Fibroblast of skin of abdomen (primary cell): ENCODE results near the gene TAF5. TPM values are rescaled to one million over a fixed set of nuclear protein-coding genes. Genes with fewer than 3 reads are reported as not detected.
"Not testable (repeated sequence)": the region's sequence is repeated elsewhere in the genome, so short reads cannot be mapped to it uniquely, and the experiment has no call there.

Experiments
- DNase-seq: peaks from one replicate; pipeline ENCODE4 v3.0.0-alpha.2; 2013
- polyA plus RNA-seq, 2 experiments: library from polyadenylated mRNA; unstranded; fragments of 120-200 nt; gene quantifications; one replicate each; pipeline ENCODE4 v1.2.1, GENCODE V29; 2013; ENCODE audit not compliant: insufficient read length in 2 of 2

TAF5 gene
- 3.4 TPM for polyA plus RNA-seq (2013, experiment 1 of 2; ENCODE audit: insufficient read length)
- 3.6 TPM for polyA plus RNA-seq (2013, experiment 2 of 2; ENCODE audit: insufficient read length)

DNA sequence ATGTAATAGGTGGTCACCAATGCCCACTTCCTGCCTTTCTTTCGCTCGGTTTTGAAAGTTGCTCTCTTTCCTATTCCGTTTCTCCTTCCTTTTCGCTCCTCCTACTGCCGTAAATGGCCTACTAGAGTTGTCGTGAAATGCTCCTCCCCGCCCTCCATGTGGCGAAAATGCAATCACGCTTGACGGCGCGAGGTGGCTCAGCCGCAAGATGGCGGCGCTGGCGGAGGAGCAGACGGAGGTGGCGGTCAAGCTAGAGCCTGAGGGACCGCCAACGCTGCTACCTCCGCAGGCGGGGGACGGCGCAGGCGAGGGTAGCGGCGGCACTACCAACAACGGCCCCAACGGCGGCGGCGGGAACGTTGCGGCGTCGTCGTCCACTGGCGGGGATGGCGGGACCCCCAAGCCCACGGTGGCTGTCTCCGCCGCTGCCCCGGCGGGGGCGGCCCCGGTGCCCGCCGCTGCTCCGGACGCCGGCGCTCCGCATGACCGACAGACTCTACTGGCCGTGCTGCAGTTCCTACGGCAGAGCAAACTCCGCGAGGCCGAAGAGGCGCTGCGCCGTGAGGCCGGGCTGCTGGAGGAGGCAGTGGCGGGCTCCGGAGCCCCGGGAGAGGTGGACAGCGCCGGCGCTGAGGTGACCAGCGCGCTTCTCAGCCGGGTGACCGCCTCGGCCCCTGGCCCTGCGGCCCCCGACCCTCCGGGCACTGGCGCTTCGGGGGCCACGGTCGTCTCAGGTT is at the start of gene TAF5:
Gene TAF5 (plus strand): TSS at position 195 of the 737 bp plus-strand sequence. CDS start 14 bp downstream, at position 209.
- DNase-seq: peak; percentile 95

- DNase-seq: no peak
Measured at GRCh38 chr10:103327906-103328305, 39.9 kb upstream of the TAF5 start.

- DNase-seq: peak; percentile 4
Measured at GRCh38 chr10:103333934-103334520, 33.7 kb upstream of the TAF5 start.

- DNase-seq: no peak
Measured at GRCh38 chr10:103334567-103334966, 33.2 kb upstream of the TAF5 start.

GRCh38 chr10:103336370-103336769 is 31.4 kb upstream of the TAF5 start:
- DNase-seq: no peak

GRCh38 chr10:103350175-103350516 is 17.6 kb upstream of the TAF5 start:
- no peak for DNase-seq

DNA sequence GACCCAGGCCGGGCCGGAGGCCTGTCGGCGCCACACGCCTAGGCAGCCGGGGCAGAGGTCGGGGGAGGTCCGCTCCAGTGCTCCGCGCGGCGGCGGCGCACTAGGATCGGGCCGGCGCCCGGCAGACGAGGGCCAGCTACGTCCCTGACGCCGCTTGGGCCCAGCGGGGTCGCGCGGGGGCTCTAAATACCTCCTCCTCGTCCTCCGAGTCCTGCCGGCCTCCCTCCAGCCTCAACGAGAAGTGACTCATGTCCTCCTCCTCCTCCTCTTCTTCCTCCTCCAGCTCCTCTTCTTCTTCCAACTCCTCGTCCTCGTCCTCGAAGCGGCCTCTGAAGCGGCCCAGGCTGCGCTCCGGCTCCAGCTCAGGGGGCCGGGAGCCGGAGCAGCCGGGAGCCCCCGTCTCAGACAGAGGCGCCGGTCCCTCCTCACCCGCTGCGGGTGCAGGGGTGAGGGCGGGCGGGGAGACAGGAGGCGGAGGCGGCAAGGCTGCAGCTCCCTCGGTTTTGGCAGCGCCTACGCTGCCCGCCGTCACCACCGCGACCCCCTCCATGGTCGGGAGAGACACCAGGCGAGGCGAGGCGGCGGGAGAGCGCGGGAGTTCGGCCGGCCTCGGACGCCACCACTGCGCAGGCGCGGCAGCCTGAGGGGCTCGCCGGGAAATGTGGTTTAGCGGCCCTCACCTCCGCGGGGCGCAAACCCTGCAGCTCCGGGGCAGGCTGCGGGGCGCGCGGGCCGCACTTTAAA is 17.1 kb upstream of the TAF5 start, which contains the start of gene PCGF6:
Gene PCGF6 (minus strand): TSS at position 624 of the 744 bp plus-strand sequence. CDS start 74 bp downstream, at position 550.
- DNase-seq: peak; percentile 86

GRCh38 chr10:103353281-103353680 is 14.5 kb upstream of the TAF5 start:
- DNase-seq: no peak

DNA sequence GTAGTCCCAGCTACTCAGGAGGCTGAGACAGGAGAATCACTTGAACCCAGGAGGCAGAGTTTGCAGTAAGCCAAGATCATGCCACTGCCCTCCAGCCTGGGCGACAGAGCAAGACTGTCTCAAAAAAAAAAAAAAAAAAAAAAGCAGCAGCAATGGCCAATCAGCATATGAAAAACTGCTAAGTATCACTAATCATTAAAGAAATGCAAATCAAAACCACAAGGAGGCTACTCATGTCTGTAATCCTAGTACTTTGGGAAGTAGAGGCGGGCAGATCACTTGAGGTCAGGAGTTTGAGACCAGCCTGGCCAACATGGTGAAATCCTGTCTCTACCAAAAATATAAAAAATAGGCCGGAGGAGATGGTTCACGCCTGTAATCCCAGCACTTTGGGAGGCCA is 13.2 kb upstream of the TAF5 start:
- not testable (repeated sequence) for DNase-seq

- no peak for DNase-seq
Measured at GRCh38 chr10:103355906-103356599, 11.7 kb upstream of the TAF5 start.

DNA sequence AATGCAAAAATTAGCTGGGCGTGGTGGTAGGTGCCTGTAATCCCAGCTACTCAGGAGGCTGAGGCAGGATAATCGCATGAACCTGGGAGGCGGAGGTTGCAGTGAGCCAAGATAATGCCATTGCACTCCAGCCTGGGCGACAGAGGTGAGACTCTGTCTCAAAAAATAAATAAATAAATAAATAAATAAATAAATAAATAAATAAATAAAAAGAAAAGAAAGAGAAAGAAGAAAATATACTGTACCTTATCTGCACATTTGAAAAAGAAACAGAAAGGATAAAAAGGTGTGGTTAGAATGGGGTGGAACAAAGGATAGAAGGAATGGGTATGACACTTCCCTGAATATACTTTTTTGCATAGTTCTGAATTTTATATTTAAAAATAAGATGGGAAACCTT is 8.3 kb upstream of the TAF5 start:
- DNase-seq: not testable (repeated sequence)

DNA sequence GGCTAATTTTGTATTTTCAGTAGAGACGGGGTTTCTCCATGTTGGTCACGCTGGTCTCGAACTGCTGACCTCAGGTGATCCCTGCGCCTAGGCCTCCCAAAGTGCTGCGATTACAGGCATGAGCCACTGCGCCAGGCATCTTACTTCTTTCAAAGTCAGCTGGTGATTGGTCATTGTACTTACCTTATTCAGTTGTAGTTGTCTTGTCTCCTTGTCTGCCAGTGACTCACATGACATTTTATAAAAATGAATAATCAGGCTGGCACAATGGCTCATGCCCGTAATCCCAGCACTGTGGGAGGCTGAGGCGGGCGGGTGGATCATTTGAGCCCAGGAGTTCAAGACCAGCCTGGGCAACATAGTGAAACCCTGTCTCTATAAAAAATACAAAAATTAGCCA is 7.0 kb upstream of the TAF5 start:
- not testable (repeated sequence) for DNase-seq

DNA sequence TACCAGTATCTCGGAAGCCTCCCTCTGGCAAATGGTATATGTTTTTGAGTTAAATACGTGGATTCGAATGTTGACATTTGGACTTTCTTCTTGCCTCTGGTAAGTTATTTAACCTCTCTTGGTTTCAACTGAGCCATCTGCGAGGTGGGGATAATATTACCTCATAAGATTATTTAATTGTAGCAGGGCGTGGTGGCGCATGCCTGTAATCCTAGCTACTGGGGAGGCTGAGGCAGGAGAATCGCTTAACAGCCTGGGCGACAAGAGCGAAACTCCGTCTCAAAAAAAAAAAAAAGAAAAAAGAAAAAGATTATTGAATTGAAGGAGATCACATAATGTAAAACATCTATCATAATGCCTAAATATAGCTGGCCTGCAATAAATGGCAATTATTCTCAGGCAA is 396 bp upstream of the TAF5 start:
- DNase-seq: no peak

GRCh38 chr10:103373544-103373943 is 5.8 kb downstream of the TAF5 start:
- DNase-seq: no peak

DNA sequence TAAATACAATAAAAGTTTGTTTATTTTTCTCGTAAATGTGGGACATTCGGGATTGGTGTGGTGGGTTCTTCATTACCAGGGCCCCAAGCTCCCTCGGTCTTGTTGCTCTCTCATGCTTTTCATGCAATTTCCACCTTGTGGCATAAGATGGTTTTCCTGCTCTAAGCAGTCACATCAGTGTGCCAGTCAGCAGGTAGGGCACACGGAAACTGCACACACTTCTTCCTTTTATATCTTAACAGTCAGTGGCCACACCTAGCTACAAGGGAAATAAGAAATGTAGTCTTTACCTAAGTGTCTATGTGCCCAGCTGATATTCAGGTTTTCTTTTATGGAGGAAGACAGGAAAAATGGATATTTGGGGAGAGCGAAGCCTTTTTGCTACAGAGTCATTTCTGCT is 6.5 kb downstream of the TAF5 start:
- DNase-seq: no peak

DNA sequence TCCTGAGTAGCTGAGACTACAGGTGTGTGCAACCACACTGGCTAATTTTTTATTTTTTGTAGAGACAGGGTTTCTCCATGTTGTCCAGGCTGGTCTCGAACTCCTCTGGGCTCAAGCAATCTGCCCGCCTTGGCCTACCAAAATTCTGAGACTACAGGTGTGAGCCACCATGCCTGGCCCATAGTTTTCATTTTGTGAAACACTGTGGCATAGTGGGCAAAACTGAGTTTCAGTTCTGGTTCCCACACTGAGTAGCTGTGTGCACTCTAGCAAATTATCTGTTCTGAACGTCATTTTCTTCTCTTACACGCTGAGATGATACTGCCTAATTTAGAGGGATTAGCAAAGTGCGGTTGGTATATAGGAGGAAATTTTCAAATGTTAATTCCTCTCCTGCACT is 15.0 kb downstream of the TAF5 start:
- no peak for DNase-seq

DNA sequence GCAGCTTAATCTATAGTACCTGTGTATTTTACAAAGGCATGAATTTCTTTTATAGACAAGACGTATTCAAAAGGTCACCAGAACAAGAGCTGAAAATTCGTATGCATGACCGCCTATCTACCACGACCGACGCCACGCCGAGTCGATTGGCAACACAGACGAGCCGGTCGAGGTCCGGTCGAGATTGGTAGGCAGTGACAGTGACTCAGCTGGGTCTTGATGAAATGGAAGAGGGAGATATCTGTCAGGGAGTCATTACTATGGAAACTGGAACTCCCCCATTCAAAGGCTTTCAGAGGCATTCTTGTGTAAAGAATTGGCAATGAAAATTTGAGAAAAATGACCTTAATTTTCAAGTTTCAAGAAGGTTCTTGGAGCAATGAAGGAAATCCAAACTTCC is 26.4 kb downstream of the TAF5 start:
- no peak for DNase-seq

- DNase-seq: no peak
Measured at GRCh38 chr10:103395754-103396066, 27.9 kb downstream of the TAF5 start.

DNA sequence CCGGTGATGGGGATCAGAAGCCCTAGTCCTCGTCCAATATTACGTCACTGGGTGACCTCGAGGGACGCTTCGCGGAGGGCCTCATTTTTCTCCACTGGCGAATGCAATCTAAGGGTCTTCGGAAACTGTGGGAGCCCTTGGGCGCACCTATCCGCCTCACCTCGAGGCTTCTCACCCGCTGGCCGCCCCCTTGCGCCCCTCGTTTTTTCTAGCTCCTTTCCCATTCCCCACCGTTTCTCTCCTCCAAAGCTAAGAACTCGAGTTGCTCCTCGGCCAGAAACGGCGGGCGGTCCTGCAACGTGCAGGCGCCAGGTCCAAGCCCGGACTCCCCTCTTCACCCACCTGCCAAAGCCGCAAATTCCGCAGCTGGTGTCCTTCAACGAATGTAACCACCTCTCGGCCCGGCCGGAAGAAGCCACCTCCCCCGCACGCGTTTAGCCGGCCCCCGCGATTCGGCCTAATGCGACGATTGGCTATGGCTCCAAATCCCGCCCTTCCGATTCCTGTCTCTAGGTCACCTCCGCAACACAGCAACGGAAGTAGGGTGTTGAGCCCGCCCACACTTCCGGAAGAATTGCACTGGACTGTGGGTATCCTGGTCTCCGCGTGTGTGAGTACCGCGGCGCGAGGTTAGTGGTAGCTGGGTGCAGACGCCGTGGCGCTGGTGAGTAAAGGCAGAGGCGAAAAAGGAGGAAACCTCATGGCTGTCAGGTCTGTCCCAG is 28.5 kb downstream of the TAF5 start, which contains the start of the genes ATP5MK and PDCD11:
Gene ATP5MK (minus strand): TSS at position 409 of the 722 bp plus-strand sequence. CDS start 4,018 bp downstream, outside the sequence.
Gene PDCD11 (plus strand): TSS at position 560 of the 722 bp plus-strand sequence. CDS start 1,801 bp downstream, outside the sequence.
- DNase-seq: peak; percentile 97

- no peak for DNase-seq
Measured at GRCh38 chr10:103396789-103397087, 29.0 kb downstream of the TAF5 start.

DNA sequence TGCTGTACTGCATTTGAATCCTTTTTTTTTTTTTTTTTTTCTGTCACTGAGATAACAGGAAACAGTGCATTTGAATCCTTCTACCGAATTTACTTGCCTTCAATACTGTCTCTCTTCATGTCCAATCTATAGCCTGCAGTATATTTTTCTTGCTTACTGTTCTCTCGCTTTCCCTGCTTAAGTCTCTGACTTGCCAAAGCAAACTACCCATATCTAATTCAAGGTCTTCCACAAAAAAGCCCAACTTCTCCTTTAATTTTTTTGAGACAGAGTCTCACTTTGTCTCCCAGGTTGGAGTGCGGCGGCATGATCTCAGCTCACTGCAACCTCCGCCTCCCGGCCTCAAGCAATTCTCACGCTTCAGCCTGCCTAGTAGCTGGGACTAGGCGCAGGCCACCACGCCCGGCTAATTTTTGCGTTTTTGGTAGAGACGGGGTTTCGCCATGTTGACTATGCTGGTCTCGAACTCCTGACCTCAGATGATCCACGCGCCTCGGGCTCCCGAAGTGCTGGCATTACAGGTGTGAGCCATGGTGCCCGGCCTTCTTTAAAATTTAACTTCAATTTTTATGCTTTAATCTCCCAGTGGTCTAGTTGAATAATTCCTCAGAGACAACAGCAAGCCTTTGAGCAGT is 29.5 kb downstream of the TAF5 start:
- no peak for DNase-seq

- DNase-seq: no peak
Measured at GRCh38 chr10:103413564-103413963, 45.8 kb downstream of the TAF5 start.
